Endothelial cell of umbilical vein (primary cell): ENCODE data around the gene HPS4. TPM values are rescaled to one million over a fixed set of nuclear protein-coding genes. Genes with fewer than 3 reads are reported as not detected.

Experiments used
- BruUV-seq: library from RNA; stranded (reverse); fragments of 400-500 nt; replicated peaks from 2 replicates; lab custom pipeline; 2021; lab: Mats Ljungman, UMichigan
- CTCF ChIA-PET: fragments of 300-600, 350-600 bp; sonication (Branson Sonifier 250); formaldehyde crosslinking; loops from one replicate; lab custom pipeline; 2021; ENCODE audit warnings: antibody characterized with exemption, inconsistent platforms; lab: Charles Lee
- POLR2A ChIA-PET: fragments of 300-600, 350-600 bp; sonication (Branson Sonifier 250); formaldehyde crosslinking; loops from one replicate; lab custom pipeline; 2021; ENCODE audit warnings: antibody characterized with exemption, inconsistent platforms; lab: Charles Lee
- DNase-seq: peaks from one replicate; pipeline ENCODE4 v3.0.0-alpha.2; 2011; ENCODE audit warnings: low read depth, low spot score
- FAIRE-seq: peaks from 2 replicates; lab custom pipeline; 2011; peaks lifted over from hg19 to GRCh38; lab: Jason Lieb, UNC
- H2AFZ ChIP-seq: 2 replicates; pipeline ENCODE4 v1.6.0; 2012; ENCODE audit warnings: low read depth, low read length, control low read depth, inconsistent platforms
- H3K27ac ChIP-seq: 2 replicates; pipeline ENCODE4 v1.5.1; 2011; ENCODE audit warnings: low read depth, mild to moderate bottlenecking, control low read depth, low read length, moderate library complexity; ENCODE audit not compliant: insufficient read depth
- H3K27me3 ChIP-seq, 2 experiments: 2 replicates each; pipeline versions ENCODE4 v1.6.0 to v1.6.1; 2011; ENCODE audit warnings: low read length in 2 of 2, mixed read lengths in 1 of 2; ENCODE audit not compliant: control insufficient read depth in 2 of 2, insufficient read depth in 2 of 2
- H3K36me3 ChIP-seq, 2 experiments: 2 replicates in 1 of 2; 3 replicates in 1 of 2; pipeline ENCODE4 v1.5.1; 2011; ENCODE audit warnings: low read length in 2 of 2, mild to moderate bottlenecking in 1 of 2, moderate library complexity in 1 of 2; ENCODE audit not compliant: control insufficient read depth in 2 of 2, insufficient read depth in 2 of 2; ENCODE audit errors: extremely low read depth in 1 of 2
- H3K4me1 ChIP-seq: 3 replicates; pipeline ENCODE4 v1.5.1; 2011; ENCODE audit warnings: mild to moderate bottlenecking, low read length; ENCODE audit not compliant: control insufficient read depth, insufficient read depth; ENCODE audit errors: extremely low read depth
- H3K4me2 ChIP-seq: 2 replicates; pipeline ENCODE4 v1.6.1; 2011; ENCODE audit warnings: low read length, control low read depth, mixed read lengths; ENCODE audit not compliant: insufficient read depth
- H3K4me3 ChIP-seq, 3 experiments: fragments of 200-600 bp in 1 of 3; sonication (generic), shearing (Covaris generic) in 1 of 3; replicated peaks in 1 of 3; 2 replicates each; pipeline ENCODE4 v1.5.1; 2011 to 2016; ENCODE audit warnings: control low read depth in 3 of 3, low read length in 3 of 3, mild to moderate bottlenecking in 2 of 3, inconsistent platforms in 1 of 3, low read depth in 1 of 3, moderate library complexity in 1 of 3; ENCODE audit not compliant: insufficient read depth in 1 of 3
- H3K79me2 ChIP-seq: 2 replicates; pipeline ENCODE4 v1.6.0; 2012; ENCODE audit warnings: low read length, inconsistent platforms; ENCODE audit not compliant: control insufficient read depth, insufficient read depth
- H3K9ac ChIP-seq: replicated peaks from 2 replicates; pipeline ENCODE3; 2011; ENCODE audit warnings: low read length, control low read depth; ENCODE audit not compliant: insufficient read depth; ENCODE audit errors: extremely low read depth
- H3K9me1 ChIP-seq: replicated peaks from 3 replicates; pipeline ENCODE4 v1.6.0; 2011; ENCODE audit warnings: mild to moderate bottlenecking, low read length; ENCODE audit not compliant: control insufficient read depth, insufficient read depth; ENCODE audit errors: extremely low read depth
- H3K9me3 ChIP-seq: replicated peaks from 2 replicates; pipeline ENCODE4 v1.5.1; 2012; ENCODE audit warnings: low read length, inconsistent platforms; ENCODE audit not compliant: control insufficient read depth, insufficient read depth
- H4K20me1 ChIP-seq: replicated peaks from 2 replicates; pipeline ENCODE3; 2011; ENCODE audit warnings: mild to moderate bottlenecking, low read length; ENCODE audit not compliant: control insufficient read depth, insufficient read depth; ENCODE audit errors: extremely low read depth
- EZH2 ChIP-seq: IDR thresholded peaks from 2 replicates; pipeline ENCODE4 v1.6.1; 2012; ENCODE audit warnings: borderline replicate concordance, low read depth, mild to moderate bottlenecking, moderate library complexity, low read length, inconsistent platforms; ENCODE audit not compliant: severe bottlenecking
- FOS ChIP-seq: IDR thresholded peaks from 2 replicates; pipeline ENCODE4 v1.6.1; 2011; ENCODE audit warnings: mild to moderate bottlenecking, low read length, moderate library complexity, borderline replicate concordance; ENCODE audit not compliant: insufficient read depth
- GATA2 ChIP-seq: IDR thresholded peaks from 2 replicates; pipeline ENCODE4 v1.7.0; 2011; ENCODE audit warnings: low read depth, mild to moderate bottlenecking, moderate library complexity, mixed read lengths, low read length; ENCODE audit not compliant: insufficient read length, insufficient read depth
- JUN ChIP-seq: IDR thresholded peaks from 2 replicates; pipeline ENCODE4 v1.6.1; 2011; ENCODE audit warnings: borderline replicate concordance, low read depth; ENCODE audit not compliant: insufficient read length, insufficient read depth
- MYC ChIP-seq: IDR thresholded peaks from one replicate; pipeline ENCODE4 v1.6.1; 2011; ENCODE audit warnings: mild to moderate bottlenecking, low read depth, low read length
- POLR2A ChIP-seq: IDR thresholded peaks from 2 replicates; pipeline ENCODE4 v1.6.1; 2012; ENCODE audit warnings: low read depth, mild to moderate bottlenecking, control low read depth, low read length
- POLR2AphosphoS5 ChIP-seq: IDR thresholded peaks from 2 replicates; pipeline ENCODE4 v1.6.1; 2012; ENCODE audit warnings: low read depth, mild to moderate bottlenecking, control low read depth, low read length, moderate library complexity; ENCODE audit not compliant: insufficient read depth
- dilution Hi-C: fragments of 300-500 bp; cut with MboI; formaldehyde crosslinking; loops from one replicate; pipeline ENCODE4 v1.15.0; 2019; ENCODE audit warnings: low sequenced_read_pairs; ENCODE audit not compliant: extremely low pct_ligation_motif_present
- intact Hi-C: fragments of 100-400 bp; cut with micrococcal nuclease; formaldehyde crosslinking; loops from one replicate; pipeline ENCODE4 v1.10.0; 2022
- polyA plus RNA-seq, 4 experiments: library from polyadenylated mRNA; depleted of rRNA in 3 of 4; stranded (reverse) in 3 of 4; unstranded in 1 of 4; fragments of >200 nt; gene quantifications; 2 replicates each; pipeline versions ENCODE4 v1.2.1 to v1.2.3, GENCODE V29; 2011 to 2012; ENCODE audit warnings: missing spikeins in 1 of 4
- total RNA-seq: library from RNA; stranded (reverse); gene quantifications from 2 replicates; pipeline ENCODE4 v1.2.3, GENCODE V29; 2021
- TF ChIP-seq, protein P1 (sequence below), 2 donors: IDR thresholded peaks; 1 replicate in 1 of 2; 2 replicates in 1 of 2; pipeline ENCODE4 v1.5.1; 2011; ENCODE audit warnings: low read length in 2 of 2, mild to moderate bottlenecking in 2 of 2, moderate library complexity in 2 of 2, control low read depth in 1 of 2, inconsistent platforms in 1 of 2, low read depth in 1 of 2; ENCODE audit not compliant: insufficient read depth in 1 of 2; ENCODE audit errors: extremely low read depth in 1 of 2
- TF ChIP-seq, protein P2 (sequence below): IDR thresholded peaks from 2 replicates; pipeline ENCODE4 v1.6.1; 2011; ENCODE audit not compliant: insufficient read depth, insufficient read length

Gene HPS4
- total and polyA plus RNA-seq, 2 donors (not counting 3 experiments of a cell fraction or from before 2014, with no cell fraction given) = 28.4 to 29.7 TPM

DNA sequence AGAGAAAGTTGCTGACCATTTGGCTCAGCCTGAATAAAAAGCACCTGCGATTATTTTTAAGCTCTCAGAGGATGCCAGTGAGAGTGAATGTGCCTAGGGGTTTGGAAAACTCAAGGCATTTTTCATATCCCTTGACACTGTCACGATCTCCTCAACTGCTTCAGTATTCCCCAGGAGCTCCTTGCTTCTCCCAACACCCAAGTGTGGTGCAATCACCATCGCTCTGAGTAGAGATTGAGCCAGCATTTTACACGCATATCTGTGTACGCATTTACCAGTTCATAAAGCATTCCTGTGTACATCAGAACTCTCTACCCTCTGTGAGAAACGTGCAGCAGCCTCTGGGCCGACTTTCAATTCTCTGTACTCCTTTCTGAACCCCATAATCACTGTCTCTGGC, 1.4 kb upstream of the HPS4 start:
- Histone ChIP-seq H3K4me3 (no peak overlapping the region), H3K9me3 (no peaks in the 10 kb centered on the region), H2AFZ (no peak overlapping the region), H3K9me1 (no peaks in the 10 kb centered on the region), H3K4me2 (peak overlapping the region; percentile 92), H3K27me3 (no peaks in the 10 kb centered on the region), H3K4me1 (peaks cover 24% of the 10 kb centered on the region), H3K27ac (no peak overlapping the region), H3K79me2 (peaks cover 41% of the 10 kb centered on the region), H4K20me1 (no peaks in the 10 kb centered on the region), H3K36me3 (peaks cover 7 to 12% of the 10 kb centered on the region in 2 experiments), H3K9ac (peak overlapping the region; percentile 11)
- no peak for TF ChIP-seq POLR2A
- TF ChIP-seq MYC = no peak
- no peak for TF ChIP-seq POLR2AphosphoS5
- no peak for TF ChIP-seq EZH2
- TF ChIP-seq, protein P1, sequence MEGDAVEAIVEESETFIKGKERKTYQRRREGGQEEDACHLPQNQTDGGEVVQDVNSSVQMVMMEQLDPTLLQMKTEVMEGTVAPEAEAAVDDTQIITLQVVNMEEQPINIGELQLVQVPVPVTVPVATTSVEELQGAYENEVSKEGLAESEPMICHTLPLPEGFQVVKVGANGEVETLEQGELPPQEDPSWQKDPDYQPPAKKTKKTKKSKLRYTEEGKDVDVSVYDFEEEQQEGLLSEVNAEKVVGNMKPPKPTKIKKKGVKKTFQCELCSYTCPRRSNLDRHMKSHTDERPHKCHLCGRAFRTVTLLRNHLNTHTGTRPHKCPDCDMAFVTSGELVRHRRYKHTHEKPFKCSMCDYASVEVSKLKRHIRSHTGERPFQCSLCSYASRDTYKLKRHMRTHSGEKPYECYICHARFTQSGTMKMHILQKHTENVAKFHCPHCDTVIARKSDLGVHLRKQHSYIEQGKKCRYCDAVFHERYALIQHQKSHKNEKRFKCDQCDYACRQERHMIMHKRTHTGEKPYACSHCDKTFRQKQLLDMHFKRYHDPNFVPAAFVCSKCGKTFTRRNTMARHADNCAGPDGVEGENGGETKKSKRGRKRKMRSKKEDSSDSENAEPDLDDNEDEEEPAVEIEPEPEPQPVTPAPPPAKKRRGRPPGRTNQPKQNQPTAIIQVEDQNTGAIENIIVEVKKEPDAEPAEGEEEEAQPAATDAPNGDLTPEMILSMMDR (IDR thresholded peaks at IDR 0.05; ENCODE audit: extremely low read depth in 1 of 2, insufficient read depth in 1 of 2, low read depth in 1 of 2, low read length in 2 of 2) = no peak
- TF ChIP-seq, protein P2, sequence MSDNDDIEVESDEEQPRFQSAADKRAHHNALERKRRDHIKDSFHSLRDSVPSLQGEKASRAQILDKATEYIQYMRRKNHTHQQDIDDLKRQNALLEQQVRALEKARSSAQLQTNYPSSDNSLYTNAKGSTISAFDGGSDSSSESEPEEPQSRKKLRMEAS = no peak
- TF ChIP-seq JUN = no peak
- TF ChIP-seq GATA2 = no peak
- TF ChIP-seq FOS = no peak
- ChIA-PET CTCF (interaction anchor here (1.8 to 1.9 kb wide), 2 partner anchors 17 to 18 kb away, joined by 5 to 6 read pairs; no protein-coding TSS in a partner anchor), POLR2A (interaction anchor here (1.8 to 1.9 kb wide), 2 partner anchors 15 to 27 kb away, joined by 5 to 13 read pairs; partner anchors contain the start of gene TFIP11)
- dilution Hi-C loops (no loop called here), intact Hi-C loops (loop anchor here (5.0 kb wide), 1 partner anchor 1363 kb away; no protein-coding TSS in a partner anchor)
- DNase-seq = no peak
- no TSS peak for BruUV-seq
- no peak for FAIRE-seq
